Measurements from ENCODE around the gene CKS1B. TPM values are rescaled to one million over a fixed set of nuclear protein-coding genes. Genes with fewer than 3 reads are reported as not detected.

Gene CKS1B
- total RNA-seq, 1 experiment from 2014 or later, result 189 TPM

GRCh38 chr1:155001425-155001674 lies 26.9 kb downstream of the CKS1B start:
- no peak for DNase-seq (ENCODE audit: low spot score)

GRCh38 chr1:155001675-155002463 lies 27.4 kb downstream of the CKS1B start:
- peak; percentile 98 for DNase-seq (ENCODE audit: low spot score)

- peak; percentile 48 for DNase-seq (ENCODE audit: low spot score)
Observed at GRCh38 chr1:155002464-155003226, 28.2 kb downstream of the CKS1B start, which contains the start of gene ZBTB7B. TSS of gene ZBTB7B (plus strand) at chr1:155002802. CDS start at chr1:155014661, 11,859 bp downstream.

GRCh38 chr1:155003227-155003765 lies 28.8 kb downstream of the CKS1B start:
- DNase-seq (ENCODE audit: low spot score), result peak; percentile 48

- peak; percentile 42 for DNase-seq (ENCODE audit: low spot score)
Observed at GRCh38 chr1:155003766-155004351, 29.4 kb downstream of the CKS1B start.

- peak; percentile 36 for DNase-seq (ENCODE audit: low spot score)
Observed at GRCh38 chr1:155004352-155005075, 30.0 kb downstream of the CKS1B start.

GRCh38 chr1:155005076-155006011 lies 30.9 kb downstream of the CKS1B start:
- DNase-seq (ENCODE audit: low spot score), result no peak

GRCh38 chr1:155006601-155007101 lies 32.2 kb downstream of the CKS1B start:
- no peak for DNase-seq (ENCODE audit: low spot score)

GRCh38 chr1:155007251-155007828 lies 32.9 kb downstream of the CKS1B start:
- no peak for DNase-seq (ENCODE audit: low spot score)

- DNase-seq (ENCODE audit: low spot score), result no peak
Observed at GRCh38 chr1:155008015-155008941, 33.8 kb downstream of the CKS1B start.

GRCh38 chr1:155009221-155009711 lies 34.8 kb downstream of the CKS1B start:
- no peak for DNase-seq (ENCODE audit: low spot score)

GRCh38 chr1:155009742-155010141 lies 35.3 kb downstream of the CKS1B start:
- DNase-seq (ENCODE audit: low spot score), result no peak

- no peak for DNase-seq (ENCODE audit: low spot score)
Observed at GRCh38 chr1:155010211-155010918, 35.9 kb downstream of the CKS1B start.

GRCh38 chr1:155011004-155011416 lies 36.5 kb downstream of the CKS1B start:
- DNase-seq (ENCODE audit: low spot score), result no peak

- no peak for DNase-seq (ENCODE audit: low spot score)
Observed at GRCh38 chr1:155011437-155012025, 37.0 kb downstream of the CKS1B start.

GRCh38 chr1:155012026-155012546 lies 37.6 kb downstream of the CKS1B start:
- DNase-seq (ENCODE audit: low spot score), result peak; percentile 46

All from HT-29 (cell line).